Measurements from ENCODE around the gene FBXO5.
"Not testable (repeated sequence)": the region's sequence is repeated elsewhere in the genome, so short reads cannot be mapped to it uniquely, and the experiment has no call there.

Gene FBXO5

DNA sequence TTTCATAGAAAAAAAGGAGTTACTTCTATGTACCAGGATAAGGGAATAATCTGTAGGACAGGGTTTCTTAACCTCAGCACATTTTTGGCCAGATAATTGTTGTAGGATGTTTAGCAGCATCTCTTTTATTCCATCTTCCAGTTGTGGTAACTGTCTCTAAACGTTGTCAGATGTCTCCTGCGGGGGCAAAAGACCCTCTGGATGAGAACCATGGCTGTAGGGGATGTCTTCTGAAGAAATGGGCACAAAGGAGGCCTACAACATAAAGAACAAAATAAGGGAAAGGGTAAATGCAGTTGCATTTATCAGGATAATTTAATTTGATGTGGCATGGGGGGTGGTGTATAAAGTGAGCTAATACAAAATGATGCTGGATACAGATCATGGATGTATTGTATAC is 4.1 kb upstream of the FBXO5 start:
- DNase-seq: no peak

DNA sequence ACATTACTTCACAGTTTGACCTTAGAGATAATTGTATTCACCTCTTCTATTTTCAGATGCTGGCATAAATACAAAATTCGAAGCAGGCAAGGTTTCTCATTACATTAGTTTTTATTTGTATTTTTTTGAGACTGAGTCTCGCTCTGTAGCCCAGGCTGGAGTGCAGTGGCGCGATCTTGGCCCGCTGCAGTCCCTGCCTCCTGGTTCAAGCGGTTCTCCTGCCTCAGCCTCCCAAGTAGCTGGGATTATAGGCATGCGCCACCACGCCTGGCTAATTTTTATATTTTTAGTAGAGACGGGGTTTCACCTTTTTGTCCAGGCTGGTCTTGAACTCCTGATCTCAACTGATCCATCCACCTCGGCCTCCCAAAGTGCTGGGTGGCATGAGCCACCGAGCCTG is 2.5 kb upstream of the FBXO5 start:
- DNase-seq: not testable (repeated sequence)

DNA sequence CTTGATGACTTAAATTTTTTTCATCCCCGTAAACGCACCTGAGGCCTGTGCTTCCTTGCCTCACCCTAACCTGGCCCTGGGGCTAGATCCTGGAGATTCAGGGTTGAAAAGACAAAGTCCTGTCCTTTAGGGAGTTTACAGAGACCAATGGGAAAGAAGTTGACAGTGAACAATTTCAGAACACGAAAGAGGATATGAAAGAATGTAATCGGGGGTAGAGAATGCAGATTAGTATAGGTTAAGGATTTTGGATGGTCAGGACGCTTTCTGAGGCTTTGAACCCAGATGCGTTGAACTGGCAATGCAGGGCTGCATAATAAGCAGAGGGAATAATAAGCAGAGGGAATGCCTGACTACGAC is 1.7 kb upstream of the FBXO5 start:
- no peak for DNase-seq

DNA sequence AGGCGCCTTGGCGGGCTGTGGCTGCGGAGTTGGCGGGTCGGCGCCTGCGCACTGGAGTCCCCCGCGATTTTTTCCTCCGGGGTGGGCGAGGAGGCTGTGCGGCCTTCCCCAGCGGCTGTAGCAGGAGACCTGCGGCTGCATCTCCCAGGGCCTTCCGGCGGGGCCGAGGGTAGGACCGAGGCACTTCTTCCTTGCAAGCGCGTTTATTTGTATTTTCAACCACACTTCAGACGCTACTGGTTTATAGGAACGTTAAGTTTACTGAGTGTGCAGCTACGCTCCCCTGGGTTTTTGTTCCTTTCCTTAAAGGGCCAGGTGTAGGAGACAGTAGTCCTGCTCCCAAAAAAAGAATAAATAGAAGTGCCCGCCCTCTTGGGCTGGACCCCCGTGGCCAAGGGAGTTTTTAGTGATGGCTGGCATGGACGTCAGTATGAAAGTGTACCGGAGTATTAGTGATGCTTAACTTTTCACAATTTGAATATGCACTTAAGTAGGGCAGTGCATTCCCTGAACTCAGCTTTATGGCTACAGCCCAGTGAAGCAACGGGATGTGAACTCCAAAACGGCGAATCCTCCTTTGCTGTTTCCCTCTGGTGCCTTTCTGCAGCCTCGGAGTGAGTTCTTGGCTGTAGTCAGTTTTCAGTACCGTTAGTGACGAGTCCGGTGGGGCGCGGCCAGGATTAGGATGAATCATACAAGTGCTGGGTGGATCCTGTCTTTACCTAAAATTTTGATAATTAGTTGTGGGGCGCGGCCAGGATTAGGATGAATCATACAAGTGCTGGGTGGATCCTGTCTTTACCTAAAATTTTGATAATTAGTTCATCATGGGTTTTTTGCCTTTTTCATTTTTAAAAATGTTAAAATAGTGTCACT is 1.0 kb upstream of the FBXO5 start:
- DNase-seq: peak; percentile 20

DNA sequence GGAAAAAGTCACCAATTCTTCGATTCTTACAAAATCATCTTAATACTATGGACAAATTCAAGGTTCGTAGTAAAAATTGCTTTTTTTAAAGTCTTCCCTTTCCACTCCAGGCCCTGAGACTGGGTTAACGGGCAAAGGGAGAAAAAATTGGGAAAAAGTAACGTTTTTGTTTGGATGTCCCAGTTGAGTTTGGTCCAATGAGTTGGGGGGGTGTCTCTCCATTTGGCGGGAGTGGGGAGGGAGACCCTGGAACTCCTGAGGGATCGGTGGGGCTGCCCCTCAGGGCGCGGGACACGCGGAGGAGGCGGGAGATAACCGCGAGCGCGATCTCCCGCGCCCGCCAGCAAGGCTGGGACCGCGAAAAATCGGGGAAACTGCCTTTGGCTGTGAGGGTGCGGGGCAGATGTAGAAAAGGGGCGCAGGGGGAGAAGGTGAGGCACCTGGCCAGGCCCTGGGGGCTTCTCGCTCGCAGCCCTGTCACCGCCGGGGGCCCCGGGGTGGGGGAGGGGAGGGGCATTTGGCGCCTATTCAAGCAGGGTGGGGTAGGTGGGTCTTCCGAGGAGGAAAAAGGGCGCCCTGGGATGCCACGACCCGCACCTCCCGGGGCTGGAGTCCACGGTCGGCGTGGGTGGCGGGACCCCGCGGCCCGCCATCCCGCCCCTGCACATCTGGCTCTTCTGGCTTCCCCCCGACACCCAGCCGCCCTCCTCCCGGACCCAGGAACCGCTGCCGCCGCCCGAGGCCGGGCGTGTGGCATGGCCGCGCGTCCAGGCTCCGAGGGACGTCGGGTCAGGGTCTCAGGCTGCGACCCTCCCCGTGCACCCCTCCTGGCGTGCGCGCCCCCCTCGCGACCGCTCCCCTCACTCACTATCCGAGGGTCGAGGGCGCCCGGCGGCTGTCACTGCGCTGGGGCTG is 595 bp downstream of the FBXO5 start:
- DNase-seq: no peak

DNA sequence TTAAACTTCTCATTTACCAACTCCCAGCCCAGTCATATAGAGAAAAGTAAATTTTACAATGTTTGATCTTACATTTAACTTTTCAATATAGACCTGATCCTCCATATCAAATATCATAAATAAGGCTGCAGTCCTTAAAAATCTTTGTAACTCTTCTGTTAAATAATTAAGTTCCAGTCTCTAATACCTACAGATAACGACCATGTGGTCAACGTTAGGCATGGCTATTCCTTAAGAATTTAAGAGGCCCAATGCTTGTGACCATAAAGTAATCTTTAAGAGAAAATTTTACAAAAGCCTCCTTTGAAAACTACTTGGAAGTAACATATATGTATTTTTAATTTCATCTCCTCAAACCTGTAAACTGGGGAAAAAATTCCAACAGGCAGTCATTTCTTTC is 1.6 kb downstream of the FBXO5 start:
- DNase-seq: no peak

DNA sequence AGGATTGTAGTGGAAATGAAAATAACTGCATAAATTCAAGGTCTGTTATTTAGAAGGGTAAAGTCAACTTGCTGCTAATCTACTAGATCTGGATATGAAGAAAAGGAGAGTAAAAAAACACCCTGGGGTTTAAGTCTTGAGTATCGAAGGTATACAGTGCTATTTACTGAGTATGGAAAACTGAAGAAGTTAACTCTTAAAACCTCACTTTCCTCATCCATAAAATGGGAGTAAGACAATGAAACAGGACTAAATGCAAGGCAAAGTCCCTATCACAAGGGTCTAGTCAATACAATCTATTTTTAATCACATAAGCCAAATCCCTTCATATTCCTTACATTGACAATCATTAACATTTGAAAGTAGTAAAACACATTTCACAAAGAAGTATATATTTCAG is 2.2 kb downstream of the FBXO5 start:
- DNase-seq: no peak

DNA sequence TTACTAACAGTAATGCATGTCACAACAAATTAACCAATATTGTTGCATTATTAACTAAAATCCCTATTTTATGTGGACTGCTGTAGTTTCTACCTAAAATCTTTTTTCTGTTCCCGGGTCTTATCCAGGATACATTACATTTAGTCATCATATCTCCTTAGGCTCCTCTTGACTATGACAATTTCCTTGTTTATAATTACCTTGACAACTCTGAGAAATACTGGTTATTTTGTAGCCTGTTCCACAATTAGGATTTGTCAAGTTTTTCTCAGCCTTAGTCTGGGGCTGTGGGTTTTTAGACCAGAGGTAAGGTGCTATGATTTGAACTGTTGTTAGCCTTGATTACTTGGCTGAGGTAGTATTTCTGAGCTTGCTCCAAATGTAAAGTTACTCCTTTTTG is 3.7 kb downstream of the FBXO5 start:
- DNase-seq: no peak

DNA sequence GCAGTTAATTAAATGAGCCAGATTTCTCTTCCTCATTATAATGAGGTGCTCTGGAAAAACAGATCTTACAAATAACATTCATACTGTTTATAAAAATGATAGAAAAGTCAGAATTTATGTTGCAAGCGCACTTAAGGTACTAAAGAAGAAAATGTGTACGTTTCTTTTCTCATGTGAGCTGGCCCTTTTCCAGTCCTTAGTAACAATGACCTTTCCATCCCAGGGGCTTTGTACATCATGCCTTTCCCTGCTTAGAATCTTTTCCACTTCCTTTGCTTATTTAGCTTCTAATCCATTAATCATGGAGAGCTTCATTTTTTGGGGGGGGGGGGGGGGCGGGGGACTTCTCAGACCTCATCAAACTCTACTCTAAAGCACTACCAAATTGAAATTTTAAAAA is 4.8 kb downstream of the FBXO5 start:
- DNase-seq: no peak

DNA sequence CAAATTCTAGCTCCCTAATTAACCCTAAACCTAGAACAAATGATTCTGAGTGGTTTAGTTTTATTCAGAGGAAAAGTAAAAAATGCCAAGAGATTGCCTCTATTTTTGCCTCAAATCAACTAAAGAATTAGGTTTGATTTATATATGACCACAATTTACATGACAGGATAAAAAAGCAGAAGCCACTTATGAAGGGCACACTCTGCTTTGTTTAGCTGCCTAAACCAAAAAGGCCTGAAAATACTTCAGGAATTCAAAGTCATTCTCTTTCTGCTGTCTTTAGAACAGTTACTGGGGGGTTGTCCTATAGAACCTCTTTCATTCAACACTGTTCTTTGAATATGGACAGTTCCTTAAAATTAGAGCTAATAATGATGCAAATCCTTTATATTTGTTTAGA is 5.3 kb downstream of the FBXO5 start:
- DNase-seq: no peak

DNA sequence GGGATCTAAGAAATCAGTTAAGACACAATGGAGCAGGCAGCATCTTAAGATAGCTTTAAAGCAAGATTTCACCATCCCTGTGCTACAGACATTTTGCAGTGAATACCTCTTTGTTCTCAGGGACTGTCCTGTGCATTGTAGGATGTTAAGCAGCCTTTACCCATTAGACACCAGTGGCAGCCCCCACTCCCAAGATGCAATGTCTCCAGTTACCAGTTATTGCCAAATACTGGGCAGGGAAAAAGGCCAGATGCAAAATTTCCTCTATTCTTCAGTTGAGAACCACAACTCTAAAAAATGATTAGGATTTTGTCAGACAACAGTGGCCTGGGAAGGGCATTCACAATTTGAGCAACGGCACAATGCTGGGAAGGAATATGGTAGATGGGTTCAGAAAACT is 6.1 kb downstream of the FBXO5 start:
- no peak for DNase-seq

DNA sequence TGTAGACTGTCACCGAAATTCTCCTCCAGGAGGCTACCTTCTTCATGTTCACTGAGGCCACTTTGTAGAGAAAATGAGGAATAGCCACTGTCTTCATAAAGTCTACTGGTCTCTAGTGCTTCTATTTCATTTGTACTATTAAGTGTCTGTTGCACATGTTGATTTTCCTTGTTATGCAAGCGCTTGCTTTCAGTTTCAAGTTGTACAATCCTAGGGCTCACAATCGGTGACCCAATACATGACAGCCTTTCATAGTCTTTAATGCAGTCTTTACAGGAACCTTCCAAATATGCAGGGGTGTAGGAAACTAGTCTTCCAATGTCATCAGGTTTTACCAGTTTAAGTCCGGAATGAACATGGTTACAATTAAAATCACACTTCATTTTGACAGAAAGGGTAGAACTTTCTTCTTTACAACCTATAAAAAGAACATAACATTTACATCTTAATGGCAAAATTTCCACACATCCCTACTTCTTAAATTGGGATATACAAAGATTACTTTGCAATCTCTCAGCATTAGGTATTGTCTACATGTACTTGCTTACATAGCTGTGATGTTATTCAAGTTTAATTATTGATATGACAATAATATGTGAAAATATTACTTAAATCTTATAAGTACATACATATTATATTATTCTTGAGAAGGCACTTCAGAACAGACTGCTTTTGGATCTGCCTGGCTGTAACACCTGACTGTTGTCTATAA is 7.5 kb downstream of the FBXO5 start:
- DNase-seq: no peak

DNA sequence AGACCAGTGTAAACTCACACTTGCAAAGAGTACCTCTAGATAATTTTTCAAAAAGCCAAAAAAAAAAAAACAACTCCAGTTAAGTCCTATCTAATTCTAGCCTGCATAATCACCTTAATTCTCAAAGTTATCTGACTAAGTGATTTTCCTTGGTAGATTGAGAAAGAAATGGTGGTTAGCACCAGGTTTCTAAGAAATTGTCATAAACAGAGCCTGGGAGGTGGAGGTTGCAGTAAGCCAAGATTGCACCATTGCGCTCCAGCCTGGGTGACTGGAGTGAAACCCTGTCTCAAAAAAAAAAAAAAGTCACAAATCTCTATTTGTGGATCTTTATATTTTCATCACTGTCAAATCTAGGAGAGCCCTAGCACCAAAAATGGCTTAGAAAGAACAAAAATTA is 8.9 kb downstream of the FBXO5 start:
- no peak for DNase-seq

DNA sequence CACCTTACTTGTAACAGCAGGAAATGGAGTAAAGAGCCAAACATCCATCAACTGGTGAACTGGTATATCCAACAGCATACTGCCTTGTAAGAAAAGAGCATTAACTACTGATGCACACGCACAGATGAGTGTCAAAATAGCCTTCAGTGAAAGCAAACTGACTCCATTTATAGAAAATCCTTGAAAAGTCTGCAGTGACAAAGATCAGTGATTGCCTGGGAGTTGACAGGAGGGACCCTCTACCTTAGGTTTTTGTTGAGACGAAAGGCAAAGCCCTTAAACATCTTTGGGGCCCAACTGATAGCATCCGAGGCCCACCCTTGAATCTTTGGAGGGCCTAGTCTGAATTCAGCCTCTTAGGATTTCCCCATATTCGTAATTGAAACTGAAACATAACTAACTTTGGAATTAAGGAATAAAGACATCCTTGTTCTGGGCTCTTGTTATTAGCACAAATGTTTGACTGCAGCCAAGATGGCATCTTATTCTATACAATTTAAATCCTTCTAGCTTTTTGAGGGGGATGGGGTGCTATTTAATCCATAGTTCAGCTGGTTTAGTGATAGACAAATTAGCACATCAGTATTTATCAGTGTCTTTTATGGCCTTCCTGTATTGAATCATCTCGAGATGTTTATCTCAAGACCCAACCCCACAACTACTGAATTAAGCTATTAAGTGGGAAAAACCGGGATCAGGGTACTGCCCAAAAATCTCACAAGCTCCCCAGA is 13.0 kb downstream of the FBXO5 start:
- no peak for DNase-seq

DNA sequence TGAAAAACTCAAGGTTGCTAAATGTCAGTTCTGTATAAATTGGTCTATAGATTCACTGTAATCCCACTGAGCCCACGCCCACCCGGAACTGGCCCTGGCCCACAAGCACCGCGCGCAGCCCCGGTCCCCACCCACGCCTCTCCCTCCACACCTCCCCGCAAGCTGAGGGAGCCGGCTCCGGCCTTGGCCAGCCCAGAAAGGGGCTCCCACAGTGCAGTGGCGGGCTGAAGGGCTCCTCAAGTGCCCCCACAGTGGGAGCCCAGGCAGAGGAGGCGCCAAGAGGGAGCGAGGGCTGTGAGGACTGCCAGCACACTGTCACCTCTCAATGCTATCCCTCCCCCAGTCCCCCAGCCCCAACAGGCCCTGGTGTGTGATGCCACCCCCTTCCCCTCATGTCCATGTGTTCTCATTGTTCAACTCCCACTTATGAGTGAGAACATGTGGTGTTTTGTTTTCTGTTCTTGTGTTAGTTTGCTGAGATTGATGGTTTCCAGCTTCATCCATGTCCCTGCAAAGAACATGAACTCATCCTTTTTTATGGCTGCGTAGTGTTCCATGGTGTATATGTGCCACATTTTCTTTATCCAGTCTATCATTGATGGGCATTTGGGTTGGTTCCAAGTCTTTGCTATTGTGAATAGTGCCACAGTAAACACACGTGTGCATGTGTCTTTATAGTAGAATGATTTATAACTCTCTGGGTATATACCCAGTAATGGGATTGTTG is 16.5 kb downstream of the FBXO5 start:
- DNase-seq: not testable (repeated sequence)

DNA sequence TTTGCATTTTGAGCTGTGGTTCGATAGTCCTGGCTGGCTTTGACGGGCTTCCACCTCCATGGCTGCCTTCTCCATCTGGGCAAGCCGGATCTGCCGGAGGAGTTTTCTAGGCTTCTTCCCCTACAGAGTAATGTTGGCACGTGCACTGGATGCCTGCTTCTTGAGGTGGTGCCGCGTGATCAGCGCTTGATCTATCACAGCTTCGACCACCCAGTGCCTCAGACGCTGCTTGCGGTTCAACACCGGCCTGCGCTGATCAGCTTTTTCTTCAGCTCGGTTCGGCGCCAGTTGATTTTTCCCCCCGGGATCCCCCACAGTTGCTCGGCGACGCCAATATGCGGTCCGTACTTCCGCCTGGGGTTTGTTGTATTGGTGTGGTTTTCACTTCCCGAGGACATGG is 23.5 kb downstream of the FBXO5 start:
- no peak for DNase-seq

DNA sequence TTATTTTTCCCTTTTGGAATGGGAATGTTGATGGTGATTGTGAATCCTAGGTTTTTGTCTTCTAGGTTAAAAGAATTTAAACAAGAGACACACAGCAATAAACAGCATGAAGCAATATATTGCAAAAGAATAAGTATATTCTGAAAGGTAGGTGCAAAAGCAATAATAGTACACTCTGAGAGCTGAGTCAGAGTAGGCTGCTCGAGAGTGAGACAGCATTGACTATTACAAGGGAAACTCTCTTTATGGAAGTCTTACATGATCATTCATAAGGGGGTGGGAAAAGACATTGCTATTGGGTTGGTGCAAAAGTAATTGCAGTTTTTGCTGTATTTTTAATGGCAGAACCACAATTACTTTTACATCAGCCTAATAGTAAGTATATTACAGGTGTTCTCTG is 25.0 kb downstream of the FBXO5 start:
- no peak for DNase-seq

DNA sequence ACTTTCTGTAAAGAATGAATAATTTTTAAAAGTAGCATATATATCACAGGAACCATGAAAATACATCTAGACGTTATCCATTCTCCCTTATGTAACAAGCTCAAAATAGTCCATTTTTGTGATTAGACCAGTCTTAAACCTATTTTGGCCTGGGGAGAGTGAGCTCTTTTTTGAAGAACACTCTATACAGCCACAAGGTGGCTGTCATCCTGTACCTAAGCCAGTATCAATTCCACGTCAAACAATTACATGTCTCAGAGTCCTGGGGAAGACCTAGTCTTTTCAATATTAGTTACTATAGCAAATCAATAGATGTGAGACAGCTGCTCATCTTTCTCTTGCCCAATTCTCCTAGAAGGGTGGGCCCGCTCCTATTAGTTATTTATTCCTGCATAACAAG is 28.4 kb downstream of the FBXO5 start:
- DNase-seq: no peak

DNA sequence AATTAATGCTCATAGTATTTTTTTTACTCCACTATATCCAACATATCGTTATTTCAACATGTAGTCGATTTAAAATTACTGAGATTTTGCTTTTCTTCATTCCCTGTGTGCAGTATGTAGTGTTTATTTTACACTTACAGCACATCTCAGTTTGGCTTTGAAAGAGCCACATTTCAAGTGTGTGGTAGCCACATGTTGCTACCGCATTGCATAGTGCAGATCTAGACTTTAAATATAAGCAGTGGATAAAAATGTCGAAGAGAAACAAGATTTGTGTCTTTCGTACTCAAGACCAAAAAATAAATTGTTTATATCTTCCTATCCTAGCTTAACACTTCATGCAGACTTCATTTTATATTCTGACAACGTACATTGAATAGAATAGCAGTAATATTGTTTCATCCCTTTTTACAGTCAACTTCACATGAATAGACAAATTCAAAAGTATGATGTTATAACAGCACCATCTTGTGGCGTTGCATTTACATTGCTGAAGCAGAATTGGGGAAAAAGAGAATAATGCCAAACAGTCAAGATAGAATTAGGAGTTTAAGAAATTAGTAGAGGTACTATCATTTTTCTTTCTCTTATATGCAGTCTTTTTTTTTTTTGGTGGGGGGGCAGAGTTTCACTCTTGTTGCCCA is 29.9 kb downstream of the FBXO5 start:
- DNase-seq: no peak

DNA sequence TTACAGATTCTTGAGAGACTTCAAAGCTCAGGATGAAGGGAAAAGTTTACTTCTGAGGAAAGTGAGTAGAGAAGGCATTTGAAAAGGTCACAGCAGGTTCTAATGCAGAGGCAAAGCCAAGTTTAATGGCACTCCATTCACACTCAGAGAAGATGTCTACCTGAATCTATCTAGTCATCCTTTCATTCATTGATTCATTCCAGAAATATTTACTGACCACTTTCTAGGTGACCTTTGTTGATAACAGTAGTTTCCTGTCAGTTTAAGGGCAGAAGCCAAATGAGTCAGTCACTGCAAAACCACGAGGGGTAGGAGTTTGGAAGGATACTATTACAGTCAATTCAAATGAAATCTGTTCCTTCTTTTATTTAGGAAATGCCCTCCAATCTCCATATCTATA is 30.8 kb downstream of the FBXO5 start:
- no peak for DNase-seq

DNA sequence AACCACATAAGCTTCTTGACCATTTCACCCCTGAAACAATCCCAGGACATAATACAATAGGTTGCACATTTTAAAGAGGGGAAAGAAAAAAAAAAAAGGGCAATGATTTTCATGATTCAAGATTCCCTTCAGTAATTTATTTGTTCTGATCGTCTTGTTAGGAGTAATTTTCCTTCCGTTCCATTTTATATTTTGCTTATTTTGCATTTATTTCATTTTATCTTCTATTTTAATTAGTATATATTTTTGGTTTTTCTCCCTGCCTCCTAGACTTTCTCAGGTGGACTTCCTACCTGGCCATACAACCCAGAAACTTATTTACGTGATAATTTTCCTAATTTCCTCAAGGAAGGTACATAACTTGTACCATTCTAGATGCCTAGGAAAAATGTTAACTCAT is 32.6 kb downstream of the FBXO5 start:
- DNase-seq: no peak

Measured in DMS 273 treated with DMSO at 0.1 percent for 48 hours (cell line).